WTC11 (cell line): ENCODE data around the gene FZD2. TPM values are rescaled to one million over a fixed set of nuclear protein-coding genes. Genes with fewer than 3 reads are reported as not detected.

Experiments
- ATAC-seq: fragments of 200-7000 bp; cut with Tn5 transposase; 2 replicates; pipeline ENCODE4 v1.10.0; 2021; ENCODE audit warnings: mild to moderate bottlenecking, moderate library complexity
- CTCF ChIA-PET: fragments of 300-600 bp; sonication (Branson Sonifier 250); formaldehyde crosslinking; loops from one replicate; lab custom pipeline; 2021; ENCODE audit warnings: antibody characterized with exemption; lab: Charles Lee
- POLR2A ChIA-PET: fragments of 350-600 bp; sonication (Branson Sonifier 250); formaldehyde crosslinking; loops from one replicate; lab custom pipeline; 2021; ENCODE audit warnings: antibody characterized with exemption; lab: Charles Lee
- DNase-seq: peaks from one replicate; pipeline ENCODE4 v3.0.0; 2021; ENCODE audit warnings: low spot score
- H3K27ac Mint-ChIP-seq: 2 replicates; pipeline ENCODE4 v1.8.0; 2021; ENCODE audit warnings: mixed read lengths
- H3K27me3 Mint-ChIP-seq: 2 replicates; pipeline ENCODE4 v1.8.0; 2021; ENCODE audit warnings: low read depth, mild to moderate bottlenecking, moderate library complexity, mixed read lengths
- H3K36me3 Mint-ChIP-seq: 2 replicates; pipeline ENCODE4 v1.8.0; 2021; ENCODE audit warnings: mixed read lengths
- H3K4me1 Mint-ChIP-seq: 2 replicates; pipeline ENCODE4 v1.8.0; 2022; ENCODE audit warnings: mixed read lengths
- H3K4me3 Mint-ChIP-seq: 2 replicates; pipeline ENCODE4 v1.8.0; 2021; ENCODE audit warnings: mild to moderate bottlenecking, moderate library complexity, mixed read lengths
- H3K9me3 Mint-ChIP-seq: 2 replicates; pipeline ENCODE4 v1.8.0; 2021; ENCODE audit warnings: mixed read lengths
- ATF1 ChIP-seq: sonication (generic); formaldehyde crosslinking; IDR thresholded peaks from 2 replicates; pipeline ENCODE4 v1.8.1; 2023; ENCODE audit warnings: mild to moderate bottlenecking, moderate library complexity, missing genetic modification reagents
- CREM ChIP-seq: sonication (generic); formaldehyde crosslinking; IDR thresholded peaks from 2 replicates; pipeline ENCODE4 v1.8.1; 2022; ENCODE audit warnings: mild to moderate bottlenecking, missing genetic modification reagents, moderate library complexity
- JUN ChIP-seq: sonication (generic); formaldehyde crosslinking; IDR thresholded peaks from 2 replicates; pipeline ENCODE4 v1.8.0; 2023; ENCODE audit warnings: mild to moderate bottlenecking, missing genetic modification reagents
- ZNF121 ChIP-seq: sonication (generic); formaldehyde crosslinking; IDR thresholded peaks from 2 replicates; pipeline ENCODE4 v1.8.0; 2023; ENCODE audit warnings: missing genetic modification reagents
- total RNA-seq: library from RNA; stranded (reverse); gene quantifications from 3 replicates; pipeline ENCODE4 v1.2.3, GENCODE V29; 2021
- TF ChIP-seq, protein P1 (sequence below): sonication (generic); formaldehyde crosslinking; IDR thresholded peaks from 2 replicates; pipeline ENCODE4 v1.8.0; 2023; ENCODE audit warnings: missing genetic modification reagents, mild to moderate bottlenecking, borderline replicate concordance
- TF ChIP-seq, protein P2 (sequence below): sonication (generic); formaldehyde crosslinking; IDR thresholded peaks from 2 replicates; pipeline ENCODE4 v1.8.0; 2022; ENCODE audit warnings: mild to moderate bottlenecking, missing genetic modification reagents
- TF ChIP-seq, protein P3 (sequence below): sonication (generic); formaldehyde crosslinking; IDR thresholded peaks from 2 replicates; pipeline ENCODE4 v1.8.1; 2022; ENCODE audit warnings: mild to moderate bottlenecking, moderate library complexity, missing genetic modification reagents
- TF ChIP-seq, protein P4 (sequence below): sonication (generic); formaldehyde crosslinking; IDR thresholded peaks from 2 replicates; pipeline ENCODE4 v1.8.1; 2023; ENCODE audit warnings: mild to moderate bottlenecking, missing genetic modification reagents, moderate library complexity
- TF ChIP-seq, protein P5 (sequence below): sonication (generic); formaldehyde crosslinking; IDR thresholded peaks from 2 replicates; pipeline ENCODE4 v1.8.0; 2022; ENCODE audit warnings: mild to moderate bottlenecking, missing genetic modification reagents
- TF ChIP-seq, protein P6 (sequence below): sonication (generic); formaldehyde crosslinking; conservative IDR thresholded peaks from 2 replicates; pipeline ENCODE4 v1.8.1; 2022; ENCODE audit warnings: mild to moderate bottlenecking, missing genetic modification reagents

The FZD2 gene
- total RNA-seq, 1 experiment from 2014 or later = 42.8 TPM

DNA sequence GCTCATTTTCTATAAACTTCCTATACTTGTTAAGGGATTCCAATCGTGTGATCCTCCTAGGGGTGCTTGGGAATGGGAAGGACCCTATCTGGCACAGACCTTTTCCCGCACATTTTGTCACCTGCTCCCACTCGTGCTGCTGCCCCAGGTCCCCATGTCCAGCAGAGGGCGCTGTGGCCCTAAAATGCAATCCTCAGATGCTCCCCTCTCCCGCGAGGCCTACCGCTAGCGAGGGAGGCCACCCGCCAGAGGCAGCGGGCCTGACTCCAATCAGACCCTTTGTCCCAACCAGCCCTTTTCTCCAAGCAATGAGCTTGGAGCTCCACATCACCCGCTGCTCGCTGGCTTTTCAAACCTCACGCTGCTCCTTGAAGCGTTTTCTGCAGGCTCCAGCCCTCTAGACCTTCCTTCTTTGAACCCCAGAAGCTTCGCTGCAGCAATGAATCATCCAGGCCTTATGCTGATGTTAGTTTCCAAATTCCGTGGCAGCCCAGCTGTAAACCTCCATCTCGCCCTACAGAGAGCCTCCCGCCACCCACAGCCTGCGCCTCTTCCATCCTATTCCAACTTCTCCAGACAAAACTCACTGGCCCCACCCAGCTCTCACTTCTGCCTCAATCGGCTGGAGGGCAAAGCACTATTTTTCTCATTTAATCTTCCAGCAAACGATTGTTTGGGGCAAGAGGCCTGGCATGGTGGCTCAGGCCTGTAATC is 23.6 kb upstream of the FZD2 start (continued):
- TF ChIP-seq, protein P1, sequence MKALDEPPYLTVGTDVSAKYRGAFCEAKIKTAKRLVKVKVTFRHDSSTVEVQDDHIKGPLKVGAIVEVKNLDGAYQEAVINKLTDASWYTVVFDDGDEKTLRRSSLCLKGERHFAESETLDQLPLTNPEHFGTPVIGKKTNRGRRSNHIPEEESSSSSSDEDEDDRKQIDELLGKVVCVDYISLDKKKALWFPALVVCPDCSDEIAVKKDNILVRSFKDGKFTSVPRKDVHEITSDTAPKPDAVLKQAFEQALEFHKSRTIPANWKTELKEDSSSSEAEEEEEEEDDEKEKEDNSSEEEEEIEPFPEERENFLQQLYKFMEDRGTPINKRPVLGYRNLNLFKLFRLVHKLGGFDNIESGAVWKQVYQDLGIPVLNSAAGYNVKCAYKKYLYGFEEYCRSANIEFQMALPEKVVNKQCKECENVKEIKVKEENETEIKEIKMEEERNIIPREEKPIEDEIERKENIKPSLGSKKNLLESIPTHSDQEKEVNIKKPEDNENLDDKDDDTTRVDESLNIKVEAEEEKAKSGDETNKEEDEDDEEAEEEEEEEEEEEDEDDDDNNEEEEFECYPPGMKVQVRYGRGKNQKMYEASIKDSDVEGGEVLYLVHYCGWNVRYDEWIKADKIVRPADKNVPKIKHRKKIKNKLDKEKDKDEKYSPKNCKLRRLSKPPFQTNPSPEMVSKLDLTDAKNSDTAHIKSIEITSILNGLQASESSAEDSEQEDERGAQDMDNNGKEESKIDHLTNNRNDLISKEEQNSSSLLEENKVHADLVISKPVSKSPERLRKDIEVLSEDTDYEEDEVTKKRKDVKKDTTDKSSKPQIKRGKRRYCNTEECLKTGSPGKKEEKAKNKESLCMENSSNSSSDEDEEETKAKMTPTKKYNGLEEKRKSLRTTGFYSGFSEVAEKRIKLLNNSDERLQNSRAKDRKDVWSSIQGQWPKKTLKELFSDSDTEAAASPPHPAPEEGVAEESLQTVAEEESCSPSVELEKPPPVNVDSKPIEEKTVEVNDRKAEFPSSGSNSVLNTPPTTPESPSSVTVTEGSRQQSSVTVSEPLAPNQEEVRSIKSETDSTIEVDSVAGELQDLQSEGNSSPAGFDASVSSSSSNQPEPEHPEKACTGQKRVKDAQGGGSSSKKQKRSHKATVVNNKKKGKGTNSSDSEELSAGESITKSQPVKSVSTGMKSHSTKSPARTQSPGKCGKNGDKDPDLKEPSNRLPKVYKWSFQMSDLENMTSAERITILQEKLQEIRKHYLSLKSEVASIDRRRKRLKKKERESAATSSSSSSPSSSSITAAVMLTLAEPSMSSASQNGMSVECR (CRISPR knock-in tag) = no peak
- TF ChIP-seq JUN (CRISPR knock-in tag) (no peak), ATF1 (CRISPR knock-in tag) (no peak)
- TF ChIP-seq, protein P2, sequence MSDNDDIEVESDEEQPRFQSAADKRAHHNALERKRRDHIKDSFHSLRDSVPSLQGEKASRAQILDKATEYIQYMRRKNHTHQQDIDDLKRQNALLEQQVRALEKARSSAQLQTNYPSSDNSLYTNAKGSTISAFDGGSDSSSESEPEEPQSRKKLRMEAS (CRISPR knock-in tag) = peak; percentile 66; the same call in 1 of the 2 replicates
- TF ChIP-seq, protein P3, sequence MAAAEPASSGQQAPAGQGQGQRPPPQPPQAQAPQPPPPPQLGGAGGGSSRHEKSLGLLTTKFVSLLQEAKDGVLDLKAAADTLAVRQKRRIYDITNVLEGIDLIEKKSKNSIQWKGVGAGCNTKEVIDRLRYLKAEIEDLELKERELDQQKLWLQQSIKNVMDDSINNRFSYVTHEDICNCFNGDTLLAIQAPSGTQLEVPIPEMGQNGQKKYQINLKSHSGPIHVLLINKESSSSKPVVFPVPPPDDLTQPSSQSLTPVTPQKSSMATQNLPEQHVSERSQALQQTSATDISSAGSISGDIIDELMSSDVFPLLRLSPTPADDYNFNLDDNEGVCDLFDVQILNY (CRISPR knock-in tag) = no peak
- TF ChIP-seq, all 79 proteins: peak for 9

DNA sequence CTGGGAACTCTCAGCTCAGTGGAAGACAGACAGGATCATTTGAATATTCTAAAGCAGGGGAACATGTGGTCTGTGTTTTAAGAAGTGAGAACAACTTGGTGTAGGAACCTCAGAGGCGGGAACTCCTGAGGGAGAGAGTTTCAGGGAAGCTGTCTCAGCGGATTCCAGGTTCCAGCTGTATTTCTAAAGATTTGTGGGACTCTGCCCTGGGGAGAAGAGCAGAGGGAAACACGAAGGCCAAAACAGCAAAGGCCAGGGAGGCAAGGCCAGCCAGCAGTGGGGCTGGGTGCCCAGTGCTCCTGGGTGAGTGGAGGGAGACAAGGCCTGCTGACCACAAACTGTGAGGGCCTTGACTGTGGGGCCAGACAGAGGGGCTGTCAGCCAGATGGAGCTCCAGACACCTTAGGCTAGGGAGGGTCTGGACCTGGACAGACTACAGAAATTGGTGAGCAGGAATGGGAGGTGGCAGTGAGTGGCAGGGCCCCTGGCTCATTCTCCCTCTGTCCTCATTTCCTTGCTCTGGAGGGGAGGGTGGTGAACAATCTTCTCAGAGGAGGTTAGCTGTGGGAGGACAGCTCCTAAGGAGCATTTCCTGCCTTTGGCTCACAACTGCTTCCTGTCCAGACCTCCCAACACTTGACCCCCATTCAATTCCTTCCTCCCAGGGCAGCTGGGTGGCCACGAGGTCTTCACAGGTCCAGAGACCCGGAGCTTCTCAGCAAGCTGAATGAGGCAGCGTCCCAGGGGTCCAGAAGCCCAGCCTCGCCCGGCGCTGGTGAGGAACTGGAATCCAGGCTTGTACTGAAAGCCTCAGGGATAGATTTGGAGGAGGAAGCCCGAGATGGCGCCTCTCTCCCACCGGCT is 21.0 kb upstream of the FZD2 start:
- Mint-ChIP-seq H3K27ac (no peak overlapping the region), H3K27me3 (peaks cover 62% of the 10 kb centered on the region), H3K9me3 (0 out of 2 replicates have a peak, but pooled peaks cover 8% of the 10 kb centered on the region), H3K4me3 (no peak overlapping the region)
- no peak for DNase-seq
- TF ChIP-seq, protein P4, sequence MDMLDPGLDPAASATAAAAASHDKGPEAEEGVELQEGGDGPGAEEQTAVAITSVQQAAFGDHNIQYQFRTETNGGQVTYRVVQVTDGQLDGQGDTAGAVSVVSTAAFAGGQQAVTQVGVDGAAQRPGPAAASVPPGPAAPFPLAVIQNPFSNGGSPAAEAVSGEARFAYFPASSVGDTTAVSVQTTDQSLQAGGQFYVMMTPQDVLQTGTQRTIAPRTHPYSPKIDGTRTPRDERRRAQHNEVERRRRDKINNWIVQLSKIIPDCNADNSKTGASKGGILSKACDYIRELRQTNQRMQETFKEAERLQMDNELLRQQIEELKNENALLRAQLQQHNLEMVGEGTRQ = 0 out of 2 replicates have a peak, but pooled peaks have one; percentile 8
- TF ChIP-seq, protein P1 (CRISPR knock-in tag) = no peak
- TF ChIP-seq ZNF121 (CRISPR knock-in tag) (peak; percentile 78), CREM (CRISPR knock-in tag) (no peak)
- TF ChIP-seq, protein P5, sequence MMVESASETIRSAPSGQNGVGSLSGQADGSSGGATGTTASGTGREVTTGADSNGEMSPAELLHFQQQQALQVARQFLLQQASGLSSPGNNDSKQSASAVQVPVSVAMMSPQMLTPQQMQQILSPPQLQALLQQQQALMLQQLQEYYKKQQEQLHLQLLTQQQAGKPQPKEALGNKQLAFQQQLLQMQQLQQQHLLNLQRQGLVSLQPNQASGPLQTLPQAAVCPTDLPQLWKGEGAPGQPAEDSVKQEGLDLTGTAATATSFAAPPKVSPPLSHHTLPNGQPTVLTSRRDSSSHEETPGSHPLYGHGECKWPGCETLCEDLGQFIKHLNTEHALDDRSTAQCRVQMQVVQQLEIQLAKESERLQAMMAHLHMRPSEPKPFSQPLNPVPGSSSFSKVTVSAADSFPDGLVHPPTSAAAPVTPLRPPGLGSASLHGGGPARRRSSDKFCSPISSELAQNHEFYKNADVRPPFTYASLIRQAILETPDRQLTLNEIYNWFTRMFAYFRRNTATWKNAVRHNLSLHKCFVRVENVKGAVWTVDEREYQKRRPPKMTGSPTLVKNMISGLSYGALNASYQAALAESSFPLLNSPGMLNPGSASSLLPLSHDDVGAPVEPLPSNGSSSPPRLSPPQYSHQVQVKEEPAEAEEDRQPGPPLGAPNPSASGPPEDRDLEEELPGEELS = 0 out of 2 replicates have a peak, but pooled peaks have one; percentile 50
- TF ChIP-seq, protein P6, sequence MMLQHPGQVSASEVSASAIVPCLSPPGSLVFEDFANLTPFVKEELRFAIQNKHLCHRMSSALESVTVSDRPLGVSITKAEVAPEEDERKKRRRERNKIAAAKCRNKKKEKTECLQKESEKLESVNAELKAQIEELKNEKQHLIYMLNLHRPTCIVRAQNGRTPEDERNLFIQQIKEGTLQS (CRISPR knock-in tag) = no peak
- TF ChIP-seq, all 79 proteins: peak for 3
- H3K36me3 Mint-ChIP-seq = no peaks in the 10 kb centered on the region
- peaks cover 51% of the 10 kb centered on the region for H3K4me1 Mint-ChIP-seq
- no peak for ATAC-seq
- POLR2A ChIA-PET = interaction anchor here (1.4 to 2.3 kb wide), 2 partner anchors 21 to 26 kb away, joined by 6 to 19 read pairs; partner anchors contain the start of gene FZD2
- CTCF ChIA-PET = interaction anchor here (0.6 to 2.4 kb wide), 14 partner anchors 8 to 135 kb away, joined by 3 to 22 read pairs (median 4); partner anchors contain the start of gene FZD2
